DND-41 (cell line): ENCODE measurements around the gene GPC3.

Experiments used
- ATAC-seq: fragments of 200-7000 bp; cut with Tn5 transposase; 3 replicates; pipeline ENCODE4 v1.9.1; 2021; ENCODE audit warnings: low read depth; ENCODE audit not compliant: insufficient read depth
- DNase-seq: peaks from one replicate; pipeline ENCODE4 v3.0.0-alpha.2; 2020
- H2AFZ ChIP-seq: 2 replicates; pipeline ENCODE4 v1.6.0; 2012; ENCODE audit warnings: low read depth, low read length
- H3K27ac ChIP-seq: 2 replicates; pipeline ENCODE4 v1.5.1; 2012; ENCODE audit warnings: low read length, inconsistent platforms
- H3K27me3 ChIP-seq: fragments of 200-600 bp; sonication (generic); 2 replicates; pipeline ENCODE4 v1.6.0; 2012; ENCODE audit warnings: low read length, mild to moderate bottlenecking, inconsistent platforms; ENCODE audit not compliant: insufficient read depth, poor library complexity
- H3K36me3 ChIP-seq: 2 replicates; pipeline ENCODE4 v1.5.1; 2012; ENCODE audit warnings: low read length, inconsistent platforms; ENCODE audit not compliant: insufficient read depth
- H3K4me1 ChIP-seq: 2 replicates; pipeline ENCODE4 v1.5.1; 2012; ENCODE audit warnings: mild to moderate bottlenecking, low read length; ENCODE audit not compliant: insufficient read depth
- H3K4me2 ChIP-seq: 2 replicates; pipeline ENCODE4 v1.6.0; 2012; ENCODE audit warnings: mild to moderate bottlenecking, moderate library complexity, low read length, inconsistent platforms; ENCODE audit not compliant: insufficient read depth
- H3K4me3 ChIP-seq, 2 experiments: fragments of 200-600 bp in 1 of 2; shearing (Covaris generic) in 1 of 2; 2 replicates each; pipeline ENCODE4 v1.5.1; 2012 to 2016; ENCODE audit warnings: inconsistent platforms in 2 of 2, low read length in 2 of 2, mild to moderate bottlenecking in 2 of 2, low read depth in 1 of 2, moderate library complexity in 1 of 2
- H3K79me2 ChIP-seq: 2 replicates; pipeline ENCODE4 v1.6.0; 2012; ENCODE audit warnings: low read length, inconsistent platforms; ENCODE audit not compliant: insufficient read depth
- H3K9ac ChIP-seq: 2 replicates; pipeline ENCODE4 v1.6.0; 2012; ENCODE audit warnings: low read depth, mild to moderate bottlenecking, inconsistent platforms, low read length, moderate library complexity
- H3K9me3 ChIP-seq: 2 replicates; pipeline ENCODE4 v1.5.1; 2012; ENCODE audit warnings: low read length, moderate library complexity, mild to moderate bottlenecking, inconsistent platforms; ENCODE audit not compliant: insufficient read depth, severe bottlenecking
- H4K20me1 ChIP-seq: 2 replicates; pipeline ENCODE4 v1.6.0; 2012; ENCODE audit warnings: low read length; ENCODE audit not compliant: insufficient read depth
- EZH2 ChIP-seq: IDR thresholded peaks from 3 replicates; pipeline ENCODE4 v1.6.1; 2012; ENCODE audit warnings: borderline replicate concordance, low read depth, mild to moderate bottlenecking, moderate library complexity, low read length, inconsistent platforms; ENCODE audit not compliant: severe bottlenecking
- TF ChIP-seq, protein P1 (sequence below): IDR thresholded peaks from 2 replicates; pipeline ENCODE4 v1.5.1; 2012; ENCODE audit warnings: borderline replicate concordance, low read length, moderate library complexity, mild to moderate bottlenecking; ENCODE audit not compliant: poor library complexity, severe bottlenecking; ENCODE audit errors: extremely low read depth

GPC3 gene

DNA sequence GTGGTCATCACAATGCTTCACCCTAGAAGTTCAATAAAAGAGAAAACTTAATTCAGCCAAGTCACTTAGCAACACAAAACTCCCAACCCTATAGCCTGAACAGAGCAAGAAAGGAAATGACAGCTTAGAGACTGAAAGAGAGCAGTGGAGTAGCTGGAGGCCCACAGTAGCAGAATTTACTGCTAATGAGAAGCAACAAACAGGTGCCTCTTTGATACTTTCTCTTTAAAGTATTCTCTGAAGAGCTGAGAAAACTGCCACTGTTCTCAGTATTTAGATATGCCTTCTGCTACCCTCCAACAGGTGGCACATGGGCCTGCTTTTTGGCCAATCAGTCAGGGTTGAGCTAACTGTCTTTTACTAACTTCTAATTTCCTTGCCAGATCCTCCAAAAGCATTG, 240.0 kb downstream of the GPC3 start:
- H3K79me2 ChIP-seq = no peaks in the 10 kb centered on the region
- no peaks in the 10 kb centered on the region for H3K27me3 ChIP-seq
- H3K4me3 ChIP-seq = 0 out of 4 replicates have a peak overlapping the region, but pooled peaks of 1 of the 2 experiments have one; percentile 33
- peak overlapping the region; percentile 52 for H3K4me2 ChIP-seq
- no peaks in the 10 kb centered on the region for H3K9me3 ChIP-seq
- peaks cover 100% of the 10 kb centered on the region for H3K4me1 ChIP-seq
- peak overlapping the region; percentile 100 for H3K27ac ChIP-seq
- H3K9ac ChIP-seq = peak overlapping the region; percentile 63
- TF ChIP-seq EZH2 = no peak
- TF ChIP-seq, protein P1, sequence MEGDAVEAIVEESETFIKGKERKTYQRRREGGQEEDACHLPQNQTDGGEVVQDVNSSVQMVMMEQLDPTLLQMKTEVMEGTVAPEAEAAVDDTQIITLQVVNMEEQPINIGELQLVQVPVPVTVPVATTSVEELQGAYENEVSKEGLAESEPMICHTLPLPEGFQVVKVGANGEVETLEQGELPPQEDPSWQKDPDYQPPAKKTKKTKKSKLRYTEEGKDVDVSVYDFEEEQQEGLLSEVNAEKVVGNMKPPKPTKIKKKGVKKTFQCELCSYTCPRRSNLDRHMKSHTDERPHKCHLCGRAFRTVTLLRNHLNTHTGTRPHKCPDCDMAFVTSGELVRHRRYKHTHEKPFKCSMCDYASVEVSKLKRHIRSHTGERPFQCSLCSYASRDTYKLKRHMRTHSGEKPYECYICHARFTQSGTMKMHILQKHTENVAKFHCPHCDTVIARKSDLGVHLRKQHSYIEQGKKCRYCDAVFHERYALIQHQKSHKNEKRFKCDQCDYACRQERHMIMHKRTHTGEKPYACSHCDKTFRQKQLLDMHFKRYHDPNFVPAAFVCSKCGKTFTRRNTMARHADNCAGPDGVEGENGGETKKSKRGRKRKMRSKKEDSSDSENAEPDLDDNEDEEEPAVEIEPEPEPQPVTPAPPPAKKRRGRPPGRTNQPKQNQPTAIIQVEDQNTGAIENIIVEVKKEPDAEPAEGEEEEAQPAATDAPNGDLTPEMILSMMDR = peak; percentile 69
- peak; percentile 81 for ATAC-seq
- DNase-seq = peak; percentile 78
- H3K36me3 ChIP-seq = no peaks in the 10 kb centered on the region
- no peak overlapping the region for H2AFZ ChIP-seq
- H4K20me1 ChIP-seq = no peaks in the 10 kb centered on the region

DNA sequence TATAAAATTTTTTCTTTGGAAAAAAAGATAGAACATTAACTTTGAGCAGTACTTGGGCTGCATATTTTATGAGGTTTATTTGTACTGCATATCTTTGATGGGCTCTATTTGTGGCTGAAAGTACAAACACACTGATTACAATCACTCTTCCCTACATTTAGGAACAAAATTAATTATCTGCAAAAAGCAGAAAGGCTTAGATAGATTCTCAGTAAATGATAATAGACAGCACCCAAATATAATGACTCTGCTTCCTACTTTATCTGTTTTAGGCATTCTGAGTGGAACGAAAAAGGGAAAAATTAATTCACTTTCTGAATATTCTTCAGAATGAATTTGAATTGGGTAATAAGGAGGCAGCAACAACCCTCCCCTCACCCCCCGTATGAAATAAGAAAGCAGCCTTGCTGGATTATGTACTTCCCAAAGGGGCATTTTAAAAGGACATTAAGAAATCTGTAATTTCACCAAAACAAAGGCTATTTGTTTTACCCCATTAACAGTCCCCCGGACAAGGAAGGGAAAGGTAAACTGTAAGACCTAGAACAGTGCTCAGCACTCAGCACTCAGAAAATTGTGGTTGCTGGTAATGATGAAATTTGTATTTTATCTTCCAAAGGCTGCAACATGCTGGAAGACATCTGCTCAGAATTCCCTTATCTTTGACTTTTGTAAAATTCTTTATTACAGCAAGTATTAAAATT, 242.6 kb downstream of the GPC3 start:
- no peaks in the 10 kb centered on the region for H3K27me3 ChIP-seq

DNA sequence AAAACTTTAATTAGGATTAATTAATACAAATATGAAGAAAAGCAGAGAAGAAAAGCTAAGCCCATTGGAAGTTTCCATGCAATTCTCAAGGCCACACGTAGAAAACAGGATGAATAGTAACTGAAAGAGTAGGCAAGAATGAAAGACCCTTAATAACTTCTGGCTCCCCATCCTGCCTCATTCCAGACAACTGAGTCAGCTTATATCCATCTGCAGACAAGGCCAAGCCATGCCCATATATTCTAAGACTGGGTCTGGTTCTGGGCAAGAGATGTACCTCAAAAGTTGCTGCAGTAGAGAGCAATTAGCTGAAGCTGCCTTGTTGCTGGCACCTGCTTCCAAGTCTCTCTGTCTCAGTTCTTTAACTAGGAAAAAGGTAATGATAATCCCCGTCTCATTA, 244.1 kb downstream of the GPC3 start:
- no peaks in the 10 kb centered on the region for H3K79me2 ChIP-seq
- TF ChIP-seq, protein P1 = no peak
- no peak for TF ChIP-seq EZH2
- no peak for ATAC-seq
- no peak overlapping the region for H3K9ac ChIP-seq
- H4K20me1 ChIP-seq = no peaks in the 10 kb centered on the region
- H3K27me3 ChIP-seq = no peaks in the 10 kb centered on the region
- H2AFZ ChIP-seq = no peak overlapping the region
- H3K36me3 ChIP-seq = no peaks in the 10 kb centered on the region
- H3K4me2 ChIP-seq = no peak overlapping the region
- H3K4me3 ChIP-seq = no peak overlapping the region
- DNase-seq = no peak
- H3K4me1 ChIP-seq = peaks cover 80% of the 10 kb centered on the region
- H3K27ac ChIP-seq = peak overlapping the region; percentile 100
- no peaks in the 10 kb centered on the region for H3K9me3 ChIP-seq

More for the DNA sequence above, 242.6 kb downstream of the GPC3 start:
- no peak for DNase-seq
- H3K9me3 ChIP-seq = no peaks in the 10 kb centered on the region
- H3K36me3 ChIP-seq = no peaks in the 10 kb centered on the region
- H3K4me3 ChIP-seq = no peak overlapping the region
- peak overlapping the region; percentile 41 for H3K9ac ChIP-seq
- H4K20me1 ChIP-seq = no peaks in the 10 kb centered on the region
- no peak for TF ChIP-seq EZH2
- TF ChIP-seq, protein P1 = no peak
- 0 out of 2 replicates have a peak overlapping the region, but pooled peaks have one; percentile 16 for H3K4me2 ChIP-seq
- H3K4me1 ChIP-seq = peaks cover 94% of the 10 kb centered on the region
- H3K27ac ChIP-seq = peak overlapping the region; percentile 100
- no peak for ATAC-seq
- H2AFZ ChIP-seq = no peak overlapping the region
- no peaks in the 10 kb centered on the region for H3K79me2 ChIP-seq
